Fibroblast of lung (primary cell): ENCODE measurements around the gene RFX8. TPM values are rescaled to one million over a fixed set of nuclear protein-coding genes. Genes with fewer than 3 reads are reported as not detected.

ENCODE experiments used
- DNase-seq, 2 donors: peaks; one replicate each; pipeline versions ENCODE4 v3.0.0 to v3.0.0-alpha.2; 2010; ENCODE audit warnings: low read depth in 2 of 2
- H2AFZ ChIP-seq: 2 replicates; pipeline ENCODE4 v1.5.1; 2012; ENCODE audit warnings: low read length, control low read depth, inconsistent platforms
- H3K27ac ChIP-seq: 2 replicates; pipeline ENCODE4 v1.5.1; 2011; ENCODE audit warnings: low read length, control low read depth; ENCODE audit not compliant: insufficient read depth
- H3K27me3 ChIP-seq: 2 replicates; pipeline ENCODE4 v1.5.1; 2011; ENCODE audit warnings: mild to moderate bottlenecking, low read length; ENCODE audit not compliant: control insufficient read depth, insufficient read depth
- H3K36me3 ChIP-seq: 2 replicates; pipeline ENCODE4 v1.5.1; 2011; ENCODE audit warnings: low read length; ENCODE audit not compliant: control insufficient read depth, insufficient read depth
- H3K4me1 ChIP-seq: 2 replicates; pipeline ENCODE4 v1.5.1; 2011; ENCODE audit warnings: low read length; ENCODE audit not compliant: control insufficient read depth, insufficient read depth; ENCODE audit errors: extremely low read depth
- H3K4me2 ChIP-seq: 2 replicates; pipeline ENCODE4 v1.5.1; 2011; ENCODE audit warnings: low read length, control low read depth; ENCODE audit not compliant: insufficient read depth; ENCODE audit errors: extremely low read depth
- H3K4me3 ChIP-seq, 4 experiments: fragments of 200-600 bp in 1 of 4; sonication (generic) in 1 of 4; replicated peaks in 1 of 4; 2 replicates each; pipeline ENCODE4 v1.5.1; 2011 to 2016; ENCODE audit warnings: low read length in 4 of 4, low read depth in 3 of 4, mild to moderate bottlenecking in 3 of 4, control low read depth in 2 of 4, inconsistent platforms in 1 of 4, mixed read lengths in 1 of 4; ENCODE audit not compliant: insufficient read depth in 1 of 4; ENCODE audit errors: control extremely low read depth in 1 of 4
- H3K79me2 ChIP-seq: 2 replicates; pipeline ENCODE4 v1.5.1; 2012; ENCODE audit warnings: mild to moderate bottlenecking, low read length, inconsistent platforms; ENCODE audit not compliant: control insufficient read depth, insufficient read depth
- H3K9ac ChIP-seq: 2 replicates; pipeline ENCODE4 v1.5.1; 2011; ENCODE audit warnings: mild to moderate bottlenecking, low read length, control low read depth; ENCODE audit not compliant: insufficient read depth
- H3K9me3 ChIP-seq: 2 replicates; pipeline ENCODE4 v1.5.1; 2012; ENCODE audit warnings: low read depth, low read length; ENCODE audit not compliant: control insufficient read depth, insufficient read depth
- H4K20me1 ChIP-seq: 2 replicates; pipeline ENCODE4 v1.5.1; 2011; ENCODE audit warnings: low read length; ENCODE audit not compliant: control insufficient read depth, insufficient read depth; ENCODE audit errors: extremely low read depth
- EZH2 ChIP-seq: IDR thresholded peaks from 2 replicates; pipeline ENCODE4 v1.5.1; 2012; ENCODE audit warnings: low read length, control low read depth, mild to moderate bottlenecking; ENCODE audit errors: missing control alignments
- polyA plus RNA-seq, 2 donors: library from polyadenylated mRNA; depleted of rRNA in 1 of 2; stranded (reverse) in 1 of 2; unstranded in 1 of 2; fragments of >200 nt; gene quantifications; 2 replicates each; pipeline ENCODE4 v1.2.1, GENCODE V29; 2011 to 2012; ENCODE audit warnings: missing spikeins in 1 of 2
- total RNA-seq: library from RNA; depleted of rRNA; stranded (reverse); fragments of >200 nt; gene quantifications from 2 replicates; pipeline ENCODE4 v1.2.1, GENCODE V29; 2014
- TF ChIP-seq, protein P1 (sequence below), 2 donors: IDR thresholded peaks in 1 of 2; conservative IDR thresholded peaks in 1 of 2; 1 replicate in 1 of 2; 2 replicates in 1 of 2; pipeline ENCODE4 v1.5.1; 2011 to 2012; ENCODE audit warnings: low read length in 2 of 2, control low read depth in 1 of 2, inconsistent platforms in 1 of 2, low read depth in 1 of 2, mild to moderate bottlenecking in 1 of 2

RFX8 gene
- total and polyA plus RNA-seq, 2 donors (not counting 1 experiment from before 2014, with no cell fraction given) = 4.3 to 12.4 TPM

DNA sequence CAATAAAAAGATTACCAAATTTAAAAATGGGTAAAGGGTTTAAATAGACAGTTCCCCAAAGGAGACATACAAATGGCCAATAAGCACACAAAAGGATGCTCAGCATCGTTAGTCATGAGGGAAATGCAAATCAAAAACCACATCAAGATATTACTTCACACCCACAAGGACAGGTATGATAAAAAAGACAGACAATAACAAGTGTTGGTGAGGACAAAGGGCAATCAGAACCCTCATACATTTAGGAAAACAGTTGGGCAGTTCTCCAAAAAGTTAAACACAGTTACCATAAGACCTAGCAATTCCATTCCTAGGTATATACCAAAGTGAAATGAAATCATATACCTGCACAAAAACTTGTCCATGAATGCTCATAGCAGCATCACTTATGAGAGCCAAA is 102.1 kb downstream of the RFX8 start:
- no peaks in the 10 kb centered on the region for H3K9me3 ChIP-seq
- H3K27ac ChIP-seq = no peak overlapping the region
- H3K79me2 ChIP-seq = no peaks in the 10 kb centered on the region
- TF ChIP-seq, protein P1, sequence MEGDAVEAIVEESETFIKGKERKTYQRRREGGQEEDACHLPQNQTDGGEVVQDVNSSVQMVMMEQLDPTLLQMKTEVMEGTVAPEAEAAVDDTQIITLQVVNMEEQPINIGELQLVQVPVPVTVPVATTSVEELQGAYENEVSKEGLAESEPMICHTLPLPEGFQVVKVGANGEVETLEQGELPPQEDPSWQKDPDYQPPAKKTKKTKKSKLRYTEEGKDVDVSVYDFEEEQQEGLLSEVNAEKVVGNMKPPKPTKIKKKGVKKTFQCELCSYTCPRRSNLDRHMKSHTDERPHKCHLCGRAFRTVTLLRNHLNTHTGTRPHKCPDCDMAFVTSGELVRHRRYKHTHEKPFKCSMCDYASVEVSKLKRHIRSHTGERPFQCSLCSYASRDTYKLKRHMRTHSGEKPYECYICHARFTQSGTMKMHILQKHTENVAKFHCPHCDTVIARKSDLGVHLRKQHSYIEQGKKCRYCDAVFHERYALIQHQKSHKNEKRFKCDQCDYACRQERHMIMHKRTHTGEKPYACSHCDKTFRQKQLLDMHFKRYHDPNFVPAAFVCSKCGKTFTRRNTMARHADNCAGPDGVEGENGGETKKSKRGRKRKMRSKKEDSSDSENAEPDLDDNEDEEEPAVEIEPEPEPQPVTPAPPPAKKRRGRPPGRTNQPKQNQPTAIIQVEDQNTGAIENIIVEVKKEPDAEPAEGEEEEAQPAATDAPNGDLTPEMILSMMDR (conservative IDR thresholded peaks at IDR 0.05 in 1 of 2, IDR thresholded peaks at IDR 0.05 in 1 of 2; ENCODE audit: low read depth in 1 of 2, low read length in 2 of 2) = no peak
- TF ChIP-seq EZH2 = no peak
- peaks cover 8% of the 10 kb centered on the region for H3K27me3 ChIP-seq
- no peak overlapping the region for H3K4me2 ChIP-seq
- no peaks in the 10 kb centered on the region for H3K36me3 ChIP-seq
- no peak overlapping the region for H3K9ac ChIP-seq
- H4K20me1 ChIP-seq = no peaks in the 10 kb centered on the region
- no peak for DNase-seq
- H2AFZ ChIP-seq = no peak overlapping the region
- no peaks in the 10 kb centered on the region for H3K4me1 ChIP-seq
- H3K4me3 ChIP-seq = no peak overlapping the region

DNA sequence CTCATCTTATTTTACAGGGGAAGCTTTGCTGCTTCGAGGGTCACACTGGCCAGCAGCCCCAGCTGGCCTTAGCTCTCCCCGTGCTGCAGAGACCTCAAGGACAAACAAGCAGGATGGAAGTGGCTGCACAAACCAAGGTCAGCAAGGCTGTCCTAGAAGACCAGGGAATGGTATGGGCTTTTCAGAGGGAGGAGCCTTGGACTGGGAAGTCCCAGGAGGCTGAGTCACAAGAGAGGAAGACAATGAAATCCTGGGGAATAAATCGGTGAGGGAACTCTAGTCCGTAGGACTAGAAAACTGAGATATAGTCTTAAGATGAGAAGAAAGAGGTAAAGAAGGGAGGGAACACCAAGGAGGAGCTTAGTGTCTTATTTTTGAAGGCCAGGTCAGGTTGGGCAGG is 103.3 kb downstream of the RFX8 start:
- Histone ChIP-seq H3K4me1 (no peaks in the 10 kb centered on the region), H3K9me3 (no peaks in the 10 kb centered on the region), H2AFZ (no peak overlapping the region), H4K20me1 (no peaks in the 10 kb centered on the region), H3K27ac (no peak overlapping the region), H3K79me2 (no peaks in the 10 kb centered on the region), H3K4me2 (no peak overlapping the region), H3K4me3 (no peak overlapping the region), H3K36me3 (no peaks in the 10 kb centered on the region), H3K27me3 (peaks cover 8% of the 10 kb centered on the region), H3K9ac (no peak overlapping the region)
- TF ChIP-seq EZH2 = no peak
- TF ChIP-seq, protein P1 (conservative IDR thresholded peaks at IDR 0.05 in 1 of 2, IDR thresholded peaks at IDR 0.05 in 1 of 2; ENCODE audit: low read depth in 1 of 2, low read length in 2 of 2) = no peak
- no peak for DNase-seq

DNA sequence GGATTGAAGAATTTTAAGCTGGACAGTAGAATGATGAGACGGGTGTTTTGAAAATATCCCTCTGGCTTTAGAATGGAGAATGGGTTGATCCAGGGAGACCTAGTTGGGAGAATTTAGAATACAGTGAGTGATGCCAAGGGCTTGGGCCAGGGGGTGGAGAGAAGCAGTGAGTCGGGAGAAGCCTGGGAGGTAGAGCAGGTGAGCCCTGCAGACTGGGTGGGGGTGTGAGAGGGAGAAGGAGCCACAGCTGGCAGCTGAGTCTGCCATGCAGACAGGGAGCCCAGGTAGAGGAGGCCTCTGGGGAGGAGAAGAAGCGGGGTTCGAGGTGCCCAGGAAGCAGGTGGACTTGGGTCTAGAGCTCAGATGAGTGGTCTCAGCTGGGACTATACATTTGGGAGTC is 105.8 kb downstream of the RFX8 start:
- Histone ChIP-seq H3K27ac (no peak overlapping the region), H3K79me2 (no peaks in the 10 kb centered on the region), H4K20me1 (no peaks in the 10 kb centered on the region), H3K9me3 (no peaks in the 10 kb centered on the region), H3K27me3 (peaks cover 9% of the 10 kb centered on the region), H2AFZ (no peak overlapping the region), H3K36me3 (no peaks in the 10 kb centered on the region), H3K4me3 (no peak overlapping the region), H3K4me2 (no peak overlapping the region), H3K4me1 (no peaks in the 10 kb centered on the region), H3K9ac (no peak overlapping the region)
- TF ChIP-seq EZH2 = no peak
- TF ChIP-seq, protein P1 (conservative IDR thresholded peaks at IDR 0.05 in 1 of 2, IDR thresholded peaks at IDR 0.05 in 1 of 2; ENCODE audit: low read depth in 1 of 2, low read length in 2 of 2) = no peak
- no peak for DNase-seq
